K562 (cell line): ENCODE results near the gene WNK2. TPM values are rescaled to one million over a fixed set of nuclear protein-coding genes. Genes with fewer than 3 reads are reported as not detected.

ENCODE experiments used
- CBX5 ChIP-seq: IDR thresholded peaks from 2 replicates; pipeline ENCODE4 v1.6.1; 2014; ENCODE audit warnings: low read depth, borderline replicate concordance
- CSDE1 ChIP-seq, 2 experiments: fragments of 450-650 bp; IDR thresholded peaks; 2 replicates each; pipeline ENCODE4 v1.6.1; 2016; ENCODE audit warnings: mild to moderate bottlenecking in 1 of 2
- FOXJ3 ChIP-seq: sonication (generic); formaldehyde crosslinking; IDR thresholded peaks from 2 replicates; pipeline ENCODE4 v1.4.0; 2020; ENCODE audit warnings: mild to moderate bottlenecking, missing genetic modification reagents
- GMEB1 ChIP-seq: fragments of 250-450 bp; sonication (Bioruptor Pico); IDR thresholded peaks from 2 replicates; pipeline ENCODE4 v1.4.0; 2020; ENCODE audit warnings: mild to moderate bottlenecking
- KLF16 ChIP-seq: IDR thresholded peaks from 2 replicates; pipeline ENCODE4 v1.6.1; 2016; ENCODE audit warnings: antibody characterized with exemption
- MCM2 ChIP-seq: fragments of 450-650 bp; IDR thresholded peaks from 2 replicates; pipeline ENCODE4 v1.6.1; 2017; ENCODE audit warnings: low read depth, mild to moderate bottlenecking
- MECOM ChIP-seq: fragments of 250-450 bp; sonication (Bioruptor Pico); IDR thresholded peaks from 2 replicates; pipeline ENCODE4 v1.8.0; 2022; ENCODE audit warnings: inconsistent platforms
- MED1 ChIP-seq: sonication (generic); formaldehyde crosslinking; IDR thresholded peaks from 2 replicates; pipeline ENCODE4 v1.8.1; 2023; ENCODE audit warnings: missing genetic modification reagents, borderline replicate concordance
- MEF2A ChIP-seq: IDR thresholded peaks from 2 replicates; pipeline ENCODE4 v1.6.1; 2011; ENCODE audit warnings: low read depth, mild to moderate bottlenecking, low read length, moderate library complexity; ENCODE audit not compliant: control insufficient read depth
- MEIS2 ChIP-seq: fragments of 450-650 bp; IDR thresholded peaks from 2 replicates; pipeline ENCODE4 v1.6.1; 2014; ENCODE audit warnings: mild to moderate bottlenecking; ENCODE audit not compliant: partially characterized antibody
- MTF1 ChIP-seq: fragments of 250-450 bp; sonication (Bioruptor Pico); IDR thresholded peaks from 2 replicates; pipeline ENCODE4 v1.9.0; 2021; ENCODE audit warnings: moderate library complexity, mild to moderate bottlenecking, inconsistent platforms, borderline replicate concordance
- NFE2 ChIP-seq: IDR thresholded peaks from 2 replicates; pipeline ENCODE4 v1.6.1; 2014; ENCODE audit warnings: antibody characterized with exemption, low read depth
- PRMT5 ChIP-seq: sonication (generic); formaldehyde crosslinking; IDR thresholded peaks from 2 replicates; pipeline ENCODE4 v1.5.0; 2020; ENCODE audit warnings: missing genetic modification reagents
- RNF2 ChIP-seq: sonication (generic); IDR thresholded peaks from 2 replicates; pipeline ENCODE4 v1.6.1; 2016
- SAFB2 ChIP-seq: fragments of 200-400 bp; formaldehyde crosslinking; IDR thresholded peaks from 2 replicates; pipeline ENCODE4 v1.6.1; 2018; ENCODE audit warnings: borderline replicate concordance, low read length, low read depth, moderate library complexity; ENCODE audit not compliant: severe bottlenecking
- SP1 ChIP-seq: sonication (generic); formaldehyde crosslinking; IDR thresholded peaks from 2 replicates; pipeline ENCODE4 v1.8.1; 2022; ENCODE audit warnings: mild to moderate bottlenecking, missing genetic modification reagents
- TBL1XR1 ChIP-seq, 2 experiments: IDR thresholded peaks; 2 replicates each; pipeline ENCODE4 v1.6.1; 2012; ENCODE audit warnings: improper control_type of control experiment in 2 of 2, low read length in 2 of 2, mild to moderate bottlenecking in 1 of 2
- TCFL5 ChIP-seq: fragments of 250-450 bp; sonication (Bioruptor Pico); conservative IDR thresholded peaks from 2 replicates; pipeline ENCODE4 v1.6.1; 2021; ENCODE audit warnings: mild to moderate bottlenecking, moderate library complexity, matching md5 sums
- TOE1 ChIP-seq, 2 experiments: fragments of 450-650 bp in 1 of 2; sonication (generic) in 1 of 2; formaldehyde crosslinking in 1 of 2; IDR thresholded peaks; 2 replicates each; pipeline versions ENCODE4 v1.7.1 to v1.8.0; 2016 to 2022; ENCODE audit warnings: borderline replicate concordance in 2 of 2, mild to moderate bottlenecking in 2 of 2, antibody characterized with exemption in 1 of 2, inconsistent platforms in 1 of 2, low read depth in 1 of 2, missing genetic modification reagents in 1 of 2, moderate library complexity in 1 of 2
- USF2 ChIP-seq: sonication (generic); formaldehyde crosslinking; IDR thresholded peaks from 2 replicates; pipeline ENCODE4 v1.5.0; 2020; ENCODE audit warnings: missing genetic modification reagents
- YY1 ChIP-seq, 3 experiments: IDR thresholded peaks; 2 replicates each; pipeline ENCODE4 v1.6.1; 2011; ENCODE audit warnings: low read length in 2 of 3, mild to moderate bottlenecking in 2 of 3, moderate library complexity in 2 of 3, borderline replicate concordance in 1 of 3, control low read depth in 1 of 3, low read depth in 1 of 3; ENCODE audit not compliant: insufficient read depth in 3 of 3, insufficient replicate concordance in 2 of 3, control insufficient read depth in 1 of 3, insufficient read length in 1 of 3; ENCODE audit errors: extremely low read depth in 1 of 3
- ZBTB17 ChIP-seq: fragments of 450-650 bp; formaldehyde crosslinking; IDR thresholded peaks from 2 replicates; pipeline ENCODE4 v1.4.0; 2020; ENCODE audit warnings: mild to moderate bottlenecking
- ZFP36 ChIP-seq: fragments of 150-350 bp; IDR thresholded peaks from 2 replicates; pipeline ENCODE4 v1.6.1; 2018; ENCODE audit warnings: low read length, low read depth; ENCODE audit not compliant: partially characterized antibody
- ZNF280B ChIP-seq: fragments of 250-450 bp; sonication (Bioruptor Pico); IDR thresholded peaks from 2 replicates; pipeline ENCODE4 v1.5.1; 2021; ENCODE audit warnings: mild to moderate bottlenecking
- ZNF707 ChIP-seq: fragments of 250-450 bp; sonication (Bioruptor Pico); conservative IDR thresholded peaks from 2 replicates; pipeline ENCODE4 v1.8.0; 2022; ENCODE audit warnings: inconsistent platforms, mild to moderate bottlenecking, moderate library complexity
- polyA plus RNA-seq, 8 experiments: library from polyadenylated mRNA; depleted of rRNA in 4 of 8; stranded (reverse) in 5 of 8; unstranded in 3 of 8; fragments of >200 nt; fragmentation: Nextera tagmentation in 2 of 8; fragmentation: Illumina TruSeq in 1 of 8; extraction: Ambion mirVana in 2 of 8; extraction: Trizol in 1 of 8; gene quantifications; 2 replicates each; pipeline versions ENCODE4 v1.2.1 to v1.2.3, GENCODE V29; 2011 to 2014; ENCODE audit warnings: inconsistent platforms in 1 of 8, missing spikeins in 1 of 8
- total RNA-seq, 7 experiments: library from RNA; depleted of rRNA in 6 of 7; stranded (reverse); fragments of >200 nt in 6 of 7; fragmentation: Illumina TruSeq in 2 of 7; extraction: Trizol in 2 of 7; gene quantifications; 2 replicates each; pipeline versions ENCODE4 v1.2.1 to v1.2.3, GENCODE V29; 2011 to 2021; ENCODE audit warnings: low replicate concordance in 1 of 7

The WNK2 gene
- total and polyA plus RNA-seq, 9 of the 15 experiments (the other 6 are each of a cell fraction or from before 2014, with no cell fraction given), result 0.36 to 3.3 (median 0.64) TPM; not detected in 2

GRCh38 chr9:93159601-93160471 is 24.1 kb upstream of the WNK2 start (continued):
- TF ChIP-seq USF2 (CRISPR knock-in tag) (no peak), MED1 (CRISPR knock-in tag) (no peak), CBX5 (peak; percentile 46; the same call in 1 of the 2 replicates), MEF2A (no peak), GMEB1 (CRISPR knock-in tag) (no peak), FOXJ3 (CRISPR knock-in tag) (no peak), RNF2 (no peak), TCFL5 (CRISPR knock-in tag) (no peak), NFE2 (0 out of 2 replicates have a peak, but pooled peaks have one; percentile 1), CSDE1 (IDR thresholded peaks at IDR 0.05) (no peak), ZBTB17 (CRISPR knock-in tag) (no peak), SAFB2 (no peak), MECOM (CRISPR knock-in tag) (no peak), MTF1 (CRISPR knock-in tag) (no peak), ZFP36 (peak; percentile 31), MCM2 (no peak), TBL1XR1 (IDR thresholded peaks at IDR 0.05; ENCODE audit: low read length in 2 of 2) (no peak), KLF16 (peak; percentile 67), ZNF280B (CRISPR knock-in tag) (no peak), TOE1 (IDR thresholded peaks at IDR 0.05; ENCODE audit: borderline replicate concordance) (no peak), TOE1 (CRISPR knock-in tag; IDR thresholded peaks at IDR 0.05; ENCODE audit: borderline replicate concordance, low read depth) (no peak), MEIS2 (peak; percentile 66), PRMT5 (CRISPR knock-in tag) (no peak), SP1 (CRISPR knock-in tag) (peak; percentile 48; the same call in 1 of the 2 replicates), ZNF707 (CRISPR knock-in tag) (no peak), YY1 (IDR thresholded peaks at IDR 0.05; ENCODE audit: borderline replicate concordance in 1 of 3, control insufficient read depth in 1 of 3, extremely low read depth in 1 of 3, insufficient read depth in 3 of 3, insufficient read length in 1 of 3, insufficient replicate concordance in 2 of 3, low read depth in 1 of 3, low read length in 2 of 3) (peak in 1 of 3 experiments; percentile 12)
